K562 (cell line): ENCODE data around the gene FLVCR2.

Source experiments
- FUS ChIP-seq: fragments of 200-400 bp; formaldehyde crosslinking; optimal IDR thresholded peaks from 2 replicates; pipeline ENCODE3; 2017; ENCODE audit warnings: low read depth, low read length
- HMGN3 ChIP-seq: IDR thresholded peaks from 2 replicates; pipeline ENCODE4 v1.6.1; 2011; ENCODE audit warnings: borderline replicate concordance, low read depth, mild to moderate bottlenecking, mixed read lengths, low read length; ENCODE audit not compliant: insufficient read length; ENCODE audit errors: extremely low read depth
- MAFK ChIP-seq: IDR thresholded peaks from 2 replicates; pipeline ENCODE4 v1.6.1; 2011; ENCODE audit warnings: low read length, improper control_type of control experiment
- NFRKB ChIP-seq: fragments of 450-650 bp; IDR thresholded peaks from 2 replicates; pipeline ENCODE4 v1.6.1; 2016; ENCODE audit warnings: low read depth
- POLR2A ChIP-seq: fragments of 450-650 bp; conservative IDR thresholded peaks from 2 replicates; pipeline ENCODE4 v1.6.1; 2016
- PYGO2 ChIP-seq: fragments of 450-650 bp; IDR thresholded peaks from 2 replicates; pipeline ENCODE4 v1.6.1; 2016; ENCODE audit warnings: mild to moderate bottlenecking, missing genetic modification characterization, moderate library complexity, missing compliant biosample characterization
- RBM22 ChIP-seq: fragments of 200-400 bp; formaldehyde crosslinking; IDR thresholded peaks from 2 replicates; pipeline ENCODE4 v1.6.1; 2018; ENCODE audit warnings: low read length, low read depth; ENCODE audit not compliant: poor library complexity, severe bottlenecking
- SMAD4 ChIP-seq: fragments of 250-450 bp; sonication (Bioruptor Pico); conservative IDR thresholded peaks from 2 replicates; pipeline ENCODE4 v1.8.0; 2021; ENCODE audit warnings: inconsistent platforms, mild to moderate bottlenecking, moderate library complexity
- YY1 ChIP-seq, 3 experiments: IDR thresholded peaks; 2 replicates each; pipeline ENCODE4 v1.6.1; 2011; ENCODE audit warnings: low read length in 2 of 3, mild to moderate bottlenecking in 2 of 3, moderate library complexity in 2 of 3, borderline replicate concordance in 1 of 3, control low read depth in 1 of 3, low read depth in 1 of 3; ENCODE audit not compliant: insufficient read depth in 3 of 3, insufficient replicate concordance in 2 of 3, control insufficient read depth in 1 of 3, insufficient read length in 1 of 3; ENCODE audit errors: extremely low read depth in 1 of 3
- TF ChIP-seq, protein P1 (sequence below), 3 experiments: IDR thresholded peaks in 2 of 3; conservative IDR thresholded peaks in 1 of 3; 2 replicates each; pipeline ENCODE4 v1.5.1; 2011 to 2012; ENCODE audit warnings: low read length in 3 of 3, mild to moderate bottlenecking in 3 of 3, control low read depth in 2 of 3, improper control_type of control experiment in 1 of 3, inconsistent platforms in 1 of 3, low read depth in 1 of 3, mixed read lengths in 1 of 3, moderate library complexity in 1 of 3; ENCODE audit not compliant: insufficient read depth in 2 of 3
- TF ChIP-seq, protein P2 (sequence below): fragments of 450-650 bp; IDR thresholded peaks from 2 replicates; pipeline ENCODE4 v1.6.1; 2016; ENCODE audit warnings: mild to moderate bottlenecking

DNA sequence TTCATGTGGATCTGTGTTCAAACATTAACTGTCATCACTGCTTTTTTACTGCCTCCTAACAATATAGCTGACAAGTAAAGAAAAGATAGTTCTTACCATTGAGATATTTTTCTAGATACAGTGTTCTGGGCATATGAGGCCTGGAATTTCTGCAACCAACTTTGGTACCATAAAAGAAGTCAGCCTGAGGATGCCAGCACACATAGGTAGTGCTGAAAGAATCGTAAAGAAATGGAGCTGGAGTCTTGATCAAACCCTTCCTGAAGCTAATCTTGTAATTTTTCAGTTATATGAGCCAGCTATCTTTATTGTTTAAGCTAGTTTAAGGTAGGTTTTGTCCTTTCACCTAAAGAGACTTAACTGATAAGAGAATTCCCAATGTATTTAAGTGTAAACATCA is 70.9 kb downstream of the FLVCR2 start:
- TF ChIP-seq PYGO2 (no peak), RBM22 (no peak), HMGN3 (no peak), POLR2A (no peak), YY1 (IDR thresholded peaks at IDR 0.05; ENCODE audit: borderline replicate concordance in 1 of 3, control insufficient read depth in 1 of 3, extremely low read depth in 1 of 3, insufficient read depth in 3 of 3, insufficient read length in 1 of 3, insufficient replicate concordance in 2 of 3, low read depth in 1 of 3, low read length in 2 of 3) (no peak), NFRKB (no peak), SMAD4 (CRISPR knock-in tag) (no peak), FUS (no peak), MAFK (no peak)
- TF ChIP-seq, protein P1, sequence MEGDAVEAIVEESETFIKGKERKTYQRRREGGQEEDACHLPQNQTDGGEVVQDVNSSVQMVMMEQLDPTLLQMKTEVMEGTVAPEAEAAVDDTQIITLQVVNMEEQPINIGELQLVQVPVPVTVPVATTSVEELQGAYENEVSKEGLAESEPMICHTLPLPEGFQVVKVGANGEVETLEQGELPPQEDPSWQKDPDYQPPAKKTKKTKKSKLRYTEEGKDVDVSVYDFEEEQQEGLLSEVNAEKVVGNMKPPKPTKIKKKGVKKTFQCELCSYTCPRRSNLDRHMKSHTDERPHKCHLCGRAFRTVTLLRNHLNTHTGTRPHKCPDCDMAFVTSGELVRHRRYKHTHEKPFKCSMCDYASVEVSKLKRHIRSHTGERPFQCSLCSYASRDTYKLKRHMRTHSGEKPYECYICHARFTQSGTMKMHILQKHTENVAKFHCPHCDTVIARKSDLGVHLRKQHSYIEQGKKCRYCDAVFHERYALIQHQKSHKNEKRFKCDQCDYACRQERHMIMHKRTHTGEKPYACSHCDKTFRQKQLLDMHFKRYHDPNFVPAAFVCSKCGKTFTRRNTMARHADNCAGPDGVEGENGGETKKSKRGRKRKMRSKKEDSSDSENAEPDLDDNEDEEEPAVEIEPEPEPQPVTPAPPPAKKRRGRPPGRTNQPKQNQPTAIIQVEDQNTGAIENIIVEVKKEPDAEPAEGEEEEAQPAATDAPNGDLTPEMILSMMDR (IDR thresholded peaks at IDR 0.05 in 2 of 3, conservative IDR thresholded peaks at IDR 0.05 in 1 of 3; ENCODE audit: insufficient read depth in 2 of 3, low read depth in 1 of 3, low read length in 3 of 3), result no peak
- TF ChIP-seq, protein P2, sequence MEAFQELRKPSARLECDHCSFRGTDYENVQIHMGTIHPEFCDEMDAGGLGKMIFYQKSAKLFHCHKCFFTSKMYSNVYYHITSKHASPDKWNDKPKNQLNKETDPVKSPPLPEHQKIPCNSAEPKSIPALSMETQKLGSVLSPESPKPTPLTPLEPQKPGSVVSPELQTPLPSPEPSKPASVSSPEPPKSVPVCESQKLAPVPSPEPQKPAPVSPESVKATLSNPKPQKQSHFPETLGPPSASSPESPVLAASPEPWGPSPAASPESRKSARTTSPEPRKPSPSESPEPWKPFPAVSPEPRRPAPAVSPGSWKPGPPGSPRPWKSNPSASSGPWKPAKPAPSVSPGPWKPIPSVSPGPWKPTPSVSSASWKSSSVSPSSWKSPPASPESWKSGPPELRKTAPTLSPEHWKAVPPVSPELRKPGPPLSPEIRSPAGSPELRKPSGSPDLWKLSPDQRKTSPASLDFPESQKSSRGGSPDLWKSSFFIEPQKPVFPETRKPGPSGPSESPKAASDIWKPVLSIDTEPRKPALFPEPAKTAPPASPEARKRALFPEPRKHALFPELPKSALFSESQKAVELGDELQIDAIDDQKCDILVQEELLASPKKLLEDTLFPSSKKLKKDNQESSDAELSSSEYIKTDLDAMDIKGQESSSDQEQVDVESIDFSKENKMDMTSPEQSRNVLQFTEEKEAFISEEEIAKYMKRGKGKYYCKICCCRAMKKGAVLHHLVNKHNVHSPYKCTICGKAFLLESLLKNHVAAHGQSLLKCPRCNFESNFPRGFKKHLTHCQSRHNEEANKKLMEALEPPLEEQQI, result no peak
